SK-N-MC (cell line): Measurements from ENCODE around the gene C8A.

Experiments
- DNase-seq: peaks from one replicate; pipeline ENCODE4 v3.0.0-alpha.2; 2011; ENCODE audit warnings: low read depth, low spot score
- H3K27ac ChIP-seq: fragments of 200-600 bp; sonication (generic); 2 replicates; pipeline ENCODE4 v1.5.1; 2016; ENCODE audit warnings: mixed run types
- H3K36me3 ChIP-seq: fragments of 200-600 bp; sonication (generic); 2 replicates; pipeline ENCODE4 v1.6.1; 2017; ENCODE audit warnings: antibody characterized with exemption, low read length, mixed read lengths; ENCODE audit not compliant: insufficient read depth
- H3K4me3 ChIP-seq: fragments of 200-600 bp; sonication (generic); 2 replicates; pipeline ENCODE4 v1.5.1; 2016
- H3K9ac ChIP-seq: fragments of 200-600 bp; sonication (generic); 2 replicates; pipeline ENCODE4 v1.8.0; 2017; ENCODE audit warnings: mixed run types, mixed read lengths; ENCODE audit not compliant: insufficient read length
- H3K9me3 ChIP-seq: fragments of 200-600 bp; sonication (generic); 2 replicates; pipeline ENCODE4 v1.6.1; 2017; ENCODE audit warnings: low read depth, mild to moderate bottlenecking, antibody characterized with exemption, low read length, moderate library complexity, mixed read lengths
- EZH2 ChIP-seq: fragments of 200-600 bp; sonication (generic); IDR thresholded peaks from one replicate; pipeline ENCODE4 v1.6.1; 2017; ENCODE audit warnings: antibody characterized with exemption
- FOXP2 ChIP-seq: optimal IDR thresholded peaks from 2 replicates; pipeline ENCODE3; 2011; ENCODE audit warnings: mild to moderate bottlenecking, moderate library complexity; ENCODE audit not compliant: insufficient read depth; ENCODE audit errors: extremely low read length, control extremely low read depth
- POLR2AphosphoS5 ChIP-seq: IDR thresholded peaks from 2 replicates; pipeline ENCODE4 v1.6.1; 2012; ENCODE audit warnings: mild to moderate bottlenecking, low read depth, low read length, borderline replicate concordance

Gene C8A

DNA sequence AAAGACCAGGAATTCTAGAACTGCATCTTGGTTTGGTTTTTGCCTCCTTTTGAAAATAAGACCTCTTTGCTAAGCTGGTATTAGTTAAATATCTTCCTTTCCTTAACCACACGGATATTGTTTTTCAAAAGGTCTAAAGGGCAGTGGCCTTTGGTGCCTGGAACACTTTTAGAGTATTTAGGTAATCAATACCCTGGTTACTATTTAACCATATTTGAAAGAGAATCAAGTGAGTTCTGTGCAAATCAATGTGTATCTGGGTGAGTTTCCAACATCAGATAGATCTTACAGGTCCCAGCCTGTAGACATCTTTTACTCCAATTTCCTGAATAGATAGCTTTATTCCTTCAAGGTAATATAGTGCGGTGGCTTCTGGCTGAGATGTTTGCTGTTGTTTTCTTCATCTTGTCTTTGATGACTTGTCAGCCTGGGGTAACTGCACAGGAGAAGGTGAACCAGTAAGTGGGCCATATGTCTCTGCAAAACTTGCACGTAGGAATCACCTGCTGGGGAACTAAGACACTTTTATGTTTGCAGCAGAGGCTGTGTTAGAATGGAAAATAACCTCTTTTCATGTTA, at the start of gene C8A:
Gene C8A, plus strand, starts transcription at position 277 of the 579 bp plus-strand sequence. Its CDS starts 105 bp downstream, at position 382.
- H3K27ac ChIP-seq = no peak within 1 kb of the TSS
- no peak for TF ChIP-seq FOXP2
- TF ChIP-seq EZH2 = no peak
- no peak for TF ChIP-seq POLR2AphosphoS5
- H3K36me3 ChIP-seq = no peaks in the 10 kb centered on the region
- no peaks in the 10 kb centered on the region for H3K9me3 ChIP-seq
- H3K9ac ChIP-seq = no peak within 1 kb of the TSS
- H3K4me3 ChIP-seq = no peak within 1 kb of the TSS
- no peak for DNase-seq

DNA sequence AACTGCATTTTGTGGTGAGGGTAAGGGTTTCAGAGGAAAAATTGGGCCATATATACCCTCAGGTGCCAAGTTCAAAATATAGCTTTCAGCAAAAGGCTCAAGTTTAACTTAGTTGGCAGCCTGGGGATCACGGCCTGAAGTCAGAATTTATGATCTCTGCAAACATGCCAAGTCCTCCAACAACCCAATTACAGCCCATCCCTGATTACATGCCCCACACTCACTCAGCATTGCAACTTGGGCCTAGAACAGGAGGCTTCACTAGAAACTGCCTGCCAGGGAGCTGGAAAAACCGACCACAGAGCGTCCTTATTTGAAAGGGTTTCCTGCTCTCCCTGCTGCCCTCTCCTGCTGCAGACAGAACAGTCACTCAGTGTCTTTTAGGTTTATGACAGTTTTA, 47.8 kb upstream of the C8A start:
- peak; percentile 16 for DNase-seq
- Histone ChIP-seq H3K9me3 (no peaks in the 10 kb centered on the region), H3K4me3 (no peak overlapping the region), H3K27ac (no peak overlapping the region), H3K9ac (no peak overlapping the region), H3K36me3 (no peaks in the 10 kb centered on the region)
- TF ChIP-seq EZH2 (no peak), POLR2AphosphoS5 (no peak), FOXP2 (no peak)

DNA sequence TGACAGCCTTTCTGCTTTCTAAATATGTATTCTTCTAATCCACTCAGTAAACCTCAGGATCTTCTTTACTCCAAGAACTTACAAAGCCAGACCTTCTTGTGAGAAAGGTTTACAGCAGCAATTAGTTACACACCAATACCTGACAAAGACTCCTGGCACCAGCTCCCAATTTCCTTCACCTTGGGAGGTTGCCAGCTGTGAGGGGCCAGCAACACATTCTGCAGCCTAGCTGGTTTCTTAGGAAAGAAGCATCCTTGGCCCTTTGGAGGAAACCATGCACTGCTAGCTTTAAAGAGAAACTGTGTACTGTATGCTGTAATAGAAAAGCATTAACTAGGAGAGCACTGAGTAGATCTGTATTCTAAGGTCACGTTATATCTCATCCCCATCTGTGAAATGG, 46.2 kb upstream of the C8A start:
- Histone ChIP-seq H3K9me3 (no peaks in the 10 kb centered on the region), H3K27ac (no peak overlapping the region), H3K9ac (no peak overlapping the region), H3K4me3 (no peak overlapping the region), H3K36me3 (no peaks in the 10 kb centered on the region)
- DNase-seq = no peak
- TF ChIP-seq POLR2AphosphoS5 (no peak), FOXP2 (no peak), EZH2 (no peak)

DNA sequence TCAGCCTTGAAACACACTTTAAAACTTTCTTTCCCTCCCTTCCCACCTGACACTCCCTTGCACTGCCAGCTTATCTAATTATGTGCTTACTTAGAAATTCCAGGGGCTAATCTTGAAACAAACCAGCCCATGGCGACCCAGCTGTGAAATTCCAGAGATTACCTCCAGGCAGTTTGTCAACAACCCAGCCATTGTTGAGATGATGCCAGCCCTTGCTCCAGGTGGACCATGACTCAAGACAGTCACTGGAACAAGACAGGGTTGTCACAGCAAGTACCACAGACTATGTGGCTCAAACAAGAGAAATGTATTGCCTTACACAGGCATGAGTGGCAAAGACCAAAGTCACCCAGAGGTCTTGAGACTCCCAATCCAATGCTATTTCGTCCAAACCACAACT, 43.3 kb upstream of the C8A start:
- H3K9me3 ChIP-seq = no peaks in the 10 kb centered on the region
- H3K36me3 ChIP-seq = no peaks in the 10 kb centered on the region
- H3K4me3 ChIP-seq = no peak overlapping the region
- no peak overlapping the region for H3K9ac ChIP-seq
- no peak overlapping the region for H3K27ac ChIP-seq
- no peak for DNase-seq
- no peak for TF ChIP-seq FOXP2
- no peak for TF ChIP-seq EZH2
- TF ChIP-seq POLR2AphosphoS5 = no peak

DNA sequence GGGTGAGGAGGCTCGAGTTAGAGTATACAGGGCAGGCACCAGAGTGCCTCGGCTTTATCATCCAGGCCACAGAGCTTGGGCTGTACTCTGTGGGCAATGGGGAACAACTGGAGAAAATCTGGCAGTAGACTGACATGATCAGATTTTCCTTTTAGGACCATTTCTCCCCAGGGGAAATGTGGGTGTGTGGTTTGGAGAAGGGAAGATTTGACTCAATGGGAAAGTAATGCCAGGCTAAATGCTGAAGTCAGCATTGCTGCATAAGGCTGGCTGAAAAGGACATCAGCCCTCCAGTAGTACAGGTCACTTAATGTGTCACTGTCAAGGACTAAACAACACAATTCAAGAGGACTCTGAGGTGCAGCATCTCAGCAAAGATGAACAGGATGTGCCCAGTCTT, 40.4 kb upstream of the C8A start:
- H3K27ac ChIP-seq = no peak overlapping the region

DNA sequence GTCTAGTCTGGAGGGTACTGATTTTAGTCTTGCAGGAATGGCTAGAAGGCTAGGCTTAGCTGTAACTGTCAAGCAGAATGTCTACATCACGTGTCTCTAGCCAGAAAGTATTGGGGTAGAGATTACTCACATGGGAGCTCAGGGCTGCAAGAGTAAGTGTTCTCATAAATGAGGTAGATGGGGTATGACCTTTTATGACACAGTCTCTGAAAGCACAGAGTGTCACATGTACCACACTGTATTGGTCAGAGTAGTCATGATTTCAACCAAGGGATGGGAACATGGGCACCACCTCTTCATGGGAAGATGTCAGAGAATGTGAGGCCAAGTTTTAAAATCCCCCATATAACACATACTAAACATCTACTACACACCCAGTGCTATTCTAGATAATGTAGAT, 38.3 kb upstream of the C8A start:
- Histone ChIP-seq H3K27ac (no peak overlapping the region), H3K4me3 (no peak overlapping the region), H3K9ac (no peak overlapping the region), H3K9me3 (no peaks in the 10 kb centered on the region), H3K36me3 (no peaks in the 10 kb centered on the region)
- no peak for DNase-seq
- TF ChIP-seq POLR2AphosphoS5 = no peak
- TF ChIP-seq FOXP2 = no peak
- TF ChIP-seq EZH2 = no peak

More for the DNA sequence above, 40.4 kb upstream of the C8A start:
- no peaks in the 10 kb centered on the region for H3K36me3 ChIP-seq
- TF ChIP-seq FOXP2 (no peak), EZH2 (no peak), POLR2AphosphoS5 (no peak)
- no peak overlapping the region for H3K9ac ChIP-seq
- DNase-seq = no peak
- no peaks in the 10 kb centered on the region for H3K9me3 ChIP-seq
- no peak overlapping the region for H3K4me3 ChIP-seq

DNA sequence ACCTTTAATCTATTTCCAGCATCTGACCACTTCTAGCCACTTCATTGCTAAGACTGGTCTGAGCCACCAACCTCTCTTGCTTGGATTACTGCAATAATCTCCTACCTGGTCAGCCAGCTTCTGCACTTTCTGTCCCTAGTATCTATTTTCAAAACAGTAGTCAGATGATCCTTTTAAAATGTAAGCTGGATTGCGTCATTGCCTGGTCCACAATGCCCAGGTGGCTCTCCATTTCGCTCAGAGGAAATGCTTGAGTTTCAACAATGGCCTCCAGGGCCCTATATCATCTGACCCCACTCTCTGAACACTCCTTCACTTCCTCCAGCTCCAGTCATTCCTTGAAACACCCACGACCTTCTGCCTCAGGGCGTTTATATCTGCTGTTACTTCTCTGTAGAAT, 37.7 kb upstream of the C8A start:
- Histone ChIP-seq H3K27ac (no peak overlapping the region), H3K4me3 (no peak overlapping the region), H3K36me3 (no peaks in the 10 kb centered on the region), H3K9ac (no peak overlapping the region), H3K9me3 (no peaks in the 10 kb centered on the region)
- DNase-seq = no peak
- TF ChIP-seq FOXP2 (no peak), EZH2 (no peak), POLR2AphosphoS5 (no peak)

DNA sequence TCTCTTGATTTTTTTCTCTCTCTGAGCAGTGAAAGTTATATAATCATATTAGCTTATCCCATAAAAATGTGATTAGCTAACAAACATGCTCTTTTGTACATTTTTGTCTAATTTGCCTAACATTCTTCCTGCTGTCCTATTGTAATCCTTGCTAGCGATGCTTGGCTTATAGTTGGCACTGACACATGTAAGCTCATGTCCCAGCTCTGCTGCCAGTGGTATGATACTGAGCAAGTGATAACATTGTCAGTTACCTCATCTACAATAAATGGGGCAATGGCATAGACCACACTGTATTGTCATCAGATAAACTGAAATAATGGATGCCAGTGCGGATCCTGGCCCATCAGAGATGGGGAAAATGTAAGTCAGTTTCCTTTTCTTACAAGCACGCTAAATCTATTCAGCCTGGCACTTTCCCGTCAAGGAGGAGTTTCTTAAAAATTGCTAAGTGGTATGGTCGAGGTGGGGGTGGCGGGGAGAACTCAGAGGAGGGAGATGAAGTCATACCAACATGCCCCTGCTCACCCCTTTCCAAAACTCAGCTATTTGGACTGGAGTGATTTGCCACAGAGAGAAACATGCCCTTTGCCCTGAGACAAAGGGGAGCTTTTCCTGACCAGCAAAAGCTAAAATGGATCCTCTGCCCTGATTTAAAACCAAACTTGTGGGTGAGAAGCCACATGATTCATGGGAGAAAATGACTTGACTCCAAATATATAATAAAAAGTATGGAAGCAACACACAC, 36.7 kb upstream of the C8A start:
- Histone ChIP-seq H3K4me3 (no peak overlapping the region), H3K9ac (no peak overlapping the region), H3K27ac (no peak overlapping the region), H3K36me3 (no peaks in the 10 kb centered on the region), H3K9me3 (no peaks in the 10 kb centered on the region)
- TF ChIP-seq EZH2 = no peak
- TF ChIP-seq FOXP2 = no peak
- no peak for TF ChIP-seq POLR2AphosphoS5
- DNase-seq = no peak
